T-helper 2 cell (primary cell): ENCODE data around the gene GNG7.
"Not testable (repeated sequence)": the region's sequence is repeated elsewhere in the genome, so short reads cannot be mapped to it uniquely, and the experiment has no call there.

Experiments
- DNase-seq, 5 experiments: peaks; one replicate each; pipeline versions ENCODE4 v3.0.0 to v3.0.0-alpha.2; 2012 to 2022

GNG7 gene

DNA sequence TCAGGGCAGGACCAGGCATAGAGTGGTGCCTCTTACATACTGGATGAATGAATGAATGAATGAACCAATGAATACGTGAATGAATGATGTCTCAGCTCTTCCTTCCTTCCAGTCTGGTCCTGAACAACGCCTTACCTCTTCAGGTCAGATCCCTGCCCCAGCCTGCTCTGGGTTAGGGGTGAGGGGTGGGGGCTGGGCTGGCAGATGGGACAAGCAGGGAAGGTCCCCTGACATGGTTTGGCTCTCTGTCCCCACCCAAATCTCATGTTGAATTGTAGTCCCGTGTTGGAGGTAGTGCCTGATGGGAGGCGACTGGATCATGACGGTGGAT is 9.3 kb upstream of the GNG7 start:
- DNase-seq: no peak

DNA sequence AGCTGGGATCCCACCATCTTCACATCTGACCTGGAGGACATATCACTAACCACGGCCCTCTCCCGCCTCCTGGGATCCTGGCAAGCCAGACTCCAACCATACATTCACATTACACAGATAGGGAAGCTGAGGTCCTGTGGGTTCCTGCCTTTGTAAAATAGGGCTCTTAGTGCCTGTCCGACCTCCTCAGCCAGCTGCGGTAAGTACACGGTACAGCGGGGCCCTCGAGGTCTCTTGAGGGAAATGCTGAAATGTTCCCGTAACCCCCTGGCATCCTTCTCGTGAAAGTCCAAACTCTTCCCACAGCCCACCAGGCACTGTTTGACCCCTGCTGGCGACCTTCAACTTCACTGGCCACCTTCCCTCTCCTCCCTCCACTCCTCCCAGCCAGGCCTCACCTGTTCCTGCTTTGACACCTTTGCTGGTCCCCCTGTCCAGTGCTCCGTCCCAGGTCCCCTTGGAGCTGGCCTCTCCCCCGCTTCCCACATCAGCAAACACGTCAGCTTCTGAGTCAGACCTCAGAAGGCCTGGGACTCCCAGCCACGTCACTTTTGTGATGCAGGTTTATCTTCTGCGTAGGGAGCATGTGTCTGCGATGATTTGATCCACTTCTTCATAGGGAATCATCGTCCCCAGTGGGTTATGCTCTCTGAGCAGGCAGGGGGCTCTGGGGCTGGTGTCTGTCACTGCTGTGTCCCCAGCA is 8.8 kb upstream of the GNG7 start:
- DNase-seq: no peak

DNA sequence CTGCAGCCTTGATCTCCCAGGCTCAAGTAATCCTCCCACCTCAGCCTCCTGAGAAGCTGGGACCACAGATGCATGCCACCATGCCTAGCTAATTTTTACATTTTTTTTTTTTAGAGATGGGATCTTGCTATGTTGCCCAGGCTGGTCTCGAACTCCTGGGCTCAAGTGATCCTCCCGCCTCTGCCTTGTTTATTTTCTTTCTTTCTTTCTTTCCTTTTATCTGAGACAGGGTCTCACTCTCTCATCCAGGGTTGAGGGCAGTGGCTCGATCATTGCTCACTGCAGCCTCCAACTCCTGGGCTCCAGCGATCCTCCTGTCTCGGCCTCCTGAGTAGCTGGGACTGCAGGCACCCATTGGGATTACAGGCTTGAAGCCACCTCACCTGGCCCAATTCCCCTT is 3.8 kb upstream of the GNG7 start:
- no peak for DNase-seq

DNA sequence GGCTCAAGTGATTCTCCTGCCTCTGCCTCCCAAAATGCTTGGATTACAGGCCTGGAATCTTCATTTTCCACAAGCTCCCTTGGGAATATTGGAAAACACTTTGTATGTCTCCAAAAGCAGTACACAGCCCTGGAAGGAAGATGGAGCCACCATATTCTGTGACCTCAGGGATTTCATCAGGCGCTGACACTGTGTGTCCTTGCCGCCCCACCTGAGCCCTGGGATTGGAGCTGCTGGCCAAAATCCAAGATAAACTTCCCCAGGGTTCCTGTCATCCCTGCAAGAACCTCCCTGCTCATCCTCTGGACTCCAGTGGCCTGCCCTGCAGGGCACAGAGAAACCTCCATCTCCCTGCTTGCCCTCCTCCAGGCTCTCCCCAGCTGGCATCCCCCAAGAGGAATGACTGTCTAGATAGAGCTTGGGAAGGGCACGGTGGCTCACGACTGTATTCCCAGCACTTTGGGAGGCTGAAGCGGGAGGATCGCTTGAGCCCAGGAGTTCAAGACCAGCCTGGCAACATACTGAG is 1.3 kb upstream of the GNG7 start:
- no peak for DNase-seq

DNA sequence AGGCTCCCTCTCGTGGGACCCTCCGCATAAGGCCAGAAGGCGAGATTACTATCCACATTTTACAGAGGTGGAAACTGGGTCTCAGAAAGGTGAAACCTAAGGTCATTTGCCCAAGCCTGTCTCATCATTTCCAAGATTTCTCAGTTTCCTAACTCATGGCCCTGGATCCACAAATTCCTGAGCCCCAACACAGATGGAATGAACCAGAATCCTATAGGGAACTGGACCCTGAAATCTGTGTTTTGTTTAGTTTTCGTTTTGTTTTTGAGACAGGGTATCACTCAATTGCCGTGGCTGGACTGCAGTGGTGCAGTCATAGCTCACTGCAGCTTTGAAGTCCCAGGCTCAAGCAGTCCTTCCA is 563 bp upstream of the GNG7 start:
- DNase-seq: no peak

DNA sequence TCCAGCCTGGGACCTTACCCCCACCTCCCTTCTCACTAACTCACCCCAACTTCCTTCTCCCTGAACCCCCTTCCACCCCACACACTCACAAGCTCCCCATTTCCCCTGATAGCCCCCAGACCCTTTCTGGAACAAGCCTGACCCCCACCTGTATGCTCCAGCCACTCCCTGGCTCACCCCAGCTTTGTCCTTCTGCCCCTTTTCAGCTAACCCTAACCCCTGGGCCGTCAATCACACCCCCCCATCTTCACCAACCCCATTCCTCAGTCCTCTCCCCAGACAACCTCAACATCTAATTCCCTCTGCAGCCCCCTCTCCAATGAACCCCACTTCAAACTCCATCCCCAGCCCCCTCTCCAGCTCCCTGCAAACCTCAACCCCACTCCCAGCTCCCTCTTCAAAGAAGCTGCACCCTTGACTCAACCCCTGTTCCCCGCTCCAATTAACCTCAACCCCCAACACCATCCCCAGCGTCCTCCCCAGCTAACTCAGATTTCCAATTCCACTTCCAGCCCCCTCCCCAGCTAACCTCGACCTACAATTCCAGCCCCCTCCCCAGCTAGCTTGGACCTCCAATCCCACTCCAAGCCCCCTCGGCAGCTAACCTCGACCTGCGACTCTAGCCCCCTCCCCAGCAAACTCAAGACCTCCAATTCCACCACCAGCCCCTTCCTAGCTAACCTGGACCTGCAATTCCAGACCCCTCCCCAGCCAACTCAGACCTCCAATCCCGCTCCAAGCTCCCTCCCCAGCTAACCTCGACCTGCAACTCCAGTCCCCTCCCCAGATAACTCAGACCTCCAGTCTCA is 929 bp downstream of the GNG7 start:
- no peak for DNase-seq

DNA sequence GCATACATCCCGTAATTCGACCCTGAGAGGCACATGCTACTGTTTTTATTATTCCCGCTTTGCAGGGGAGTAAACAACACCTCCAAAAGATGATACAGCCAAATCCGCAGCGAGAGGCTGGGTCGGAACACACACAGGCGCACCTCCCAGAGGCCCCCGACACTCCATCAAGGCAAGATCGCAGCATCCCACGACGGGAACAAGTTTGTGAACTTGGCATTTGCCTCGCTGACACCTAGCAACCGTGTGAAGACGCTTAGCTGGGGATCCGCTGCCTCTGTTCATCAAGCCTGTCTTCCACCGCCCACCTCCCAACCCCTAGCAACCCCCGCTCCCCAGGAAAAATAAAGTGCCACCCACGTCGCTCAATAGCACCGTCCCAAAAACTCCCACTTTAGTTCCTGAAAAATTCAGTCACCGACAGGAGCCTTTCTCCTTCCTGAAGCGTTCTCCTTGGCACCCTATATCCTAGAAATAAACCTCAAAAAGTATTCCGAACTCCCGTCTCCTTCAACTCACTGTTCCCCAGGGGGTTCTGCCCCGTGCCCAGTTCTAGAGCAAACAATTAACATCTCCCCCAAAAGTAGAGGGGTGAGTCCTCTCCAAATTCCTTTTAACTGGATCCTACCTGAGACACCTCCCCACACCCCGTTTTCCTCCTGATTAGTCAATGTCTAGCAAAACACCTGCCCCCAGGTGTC is 1.7 kb downstream of the GNG7 start:
- DNase-seq: no peak

DNA sequence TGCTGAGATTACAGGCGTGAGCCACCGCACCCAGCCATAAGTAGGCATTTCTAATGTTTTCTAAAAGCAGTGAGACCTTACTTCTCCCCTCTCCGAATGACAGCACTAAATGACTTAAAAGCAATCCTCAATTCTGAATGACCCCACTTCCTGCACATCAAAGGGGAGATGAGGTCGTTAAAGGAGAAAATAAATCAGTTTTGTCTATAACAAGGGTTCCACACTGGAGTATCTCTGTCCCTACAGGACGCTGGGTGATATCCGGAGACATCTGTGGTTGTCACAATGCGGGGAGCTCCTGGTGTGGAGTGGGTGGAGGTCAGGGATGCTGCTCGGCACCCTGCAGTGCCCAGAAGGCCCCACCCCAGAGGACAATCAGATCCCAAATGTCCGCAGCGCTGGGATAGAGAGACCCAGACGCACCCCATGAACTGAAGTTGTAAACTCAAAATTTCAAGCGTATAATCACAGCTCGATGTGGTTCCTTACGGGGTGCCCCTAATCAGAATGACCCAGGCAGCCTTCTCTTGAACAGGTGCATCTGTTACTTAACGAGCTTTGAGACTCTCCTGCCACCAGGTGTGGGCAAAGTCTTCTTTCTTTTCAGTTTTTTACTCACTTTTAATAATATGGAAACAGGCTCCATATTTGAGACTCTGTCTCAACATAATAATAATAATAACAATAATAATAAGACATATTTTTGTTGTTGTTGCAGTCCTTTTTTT is 2.9 kb downstream of the GNG7 start:
- DNase-seq: no peak

DNA sequence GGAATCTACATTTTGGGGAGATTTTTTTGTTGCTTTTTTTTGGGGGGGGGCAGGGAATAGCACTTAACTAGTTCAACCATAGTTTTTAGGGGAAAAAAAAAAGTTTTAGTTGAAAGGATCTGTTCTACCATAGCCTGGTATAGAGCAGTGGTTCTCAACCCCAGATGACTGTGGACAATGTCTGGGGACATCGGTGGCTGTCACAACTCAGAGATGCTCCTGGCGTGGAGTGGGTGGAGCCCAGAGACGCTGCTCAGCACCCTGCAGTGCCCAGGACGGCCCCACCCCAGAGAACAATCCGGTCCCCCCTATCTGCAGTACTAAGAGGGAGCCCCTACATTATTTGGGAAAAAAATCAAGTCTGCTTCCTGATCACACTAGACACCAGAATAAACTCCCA is 8.3 kb downstream of the GNG7 start:
- DNase-seq: no peak

DNA sequence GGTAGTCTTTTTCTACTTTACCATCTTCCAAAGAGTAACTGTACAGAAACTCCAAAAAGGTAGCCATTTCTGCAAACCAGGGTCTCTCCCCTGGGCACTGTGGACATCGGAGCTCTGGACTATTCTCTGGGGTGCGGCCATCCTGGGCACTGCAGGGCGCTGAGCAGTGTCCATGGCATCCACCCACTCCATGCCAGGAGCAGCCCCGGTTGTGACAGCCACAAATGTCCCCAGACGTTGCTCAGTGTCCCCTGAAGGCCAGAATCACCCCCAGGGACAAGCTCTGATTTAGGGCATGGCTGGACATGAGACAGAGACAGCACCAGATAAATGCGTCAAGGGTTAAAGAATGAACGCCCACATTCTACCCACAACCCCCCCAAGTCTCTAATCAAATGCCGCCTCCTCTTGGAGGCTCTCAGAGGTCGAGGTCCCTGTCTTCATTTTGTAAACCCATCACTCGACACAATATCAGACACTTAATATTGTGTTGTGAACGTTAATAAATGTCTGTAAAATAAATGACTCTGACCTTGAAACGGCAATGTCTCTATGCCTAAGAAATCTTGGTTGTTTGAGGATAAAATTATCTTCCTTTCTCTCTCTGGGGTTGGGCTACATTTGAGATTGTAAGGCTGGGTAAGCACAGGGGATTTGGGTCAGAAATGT is 8.9 kb downstream of the GNG7 start:
- DNase-seq: no peak

DNA sequence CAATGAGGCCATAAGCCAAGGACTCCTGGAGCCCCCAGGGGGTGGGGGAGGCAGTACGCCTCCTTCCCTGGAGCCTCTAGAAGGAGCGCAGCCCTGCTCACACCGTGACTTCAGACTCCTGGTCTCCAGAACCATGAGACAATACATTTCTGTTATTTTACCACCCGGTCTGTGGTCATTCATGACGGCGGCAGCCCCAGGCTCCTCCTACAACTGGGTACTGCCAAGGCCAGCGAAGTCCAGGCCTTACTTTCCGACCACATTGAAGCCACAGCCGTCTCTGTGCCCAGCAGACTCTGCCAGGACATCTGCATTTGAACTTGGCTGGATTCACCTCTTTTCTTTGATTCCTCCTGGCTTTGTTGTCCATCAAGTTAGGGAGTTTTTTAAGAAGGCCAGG is 10.5 kb downstream of the GNG7 start:
- no peak for DNase-seq

DNA sequence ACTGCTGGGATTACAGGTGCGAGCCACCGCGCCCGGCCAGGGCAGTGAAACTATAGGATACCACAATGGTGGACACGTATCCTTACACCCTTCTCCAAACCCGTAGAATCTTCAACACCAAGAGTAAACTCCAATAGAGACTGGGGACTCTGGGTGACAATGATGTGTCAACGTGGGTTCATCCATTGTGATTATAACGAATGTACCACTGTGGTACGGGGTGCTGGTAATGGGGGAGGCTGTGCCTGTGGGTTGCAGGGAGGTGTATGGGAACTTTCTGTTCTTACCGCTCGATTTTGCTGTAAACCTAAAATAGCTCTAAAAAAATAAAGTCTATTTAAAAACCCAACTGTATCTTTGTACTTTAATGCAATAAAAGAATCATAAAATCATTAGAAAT is 11.6 kb downstream of the GNG7 start:
- DNase-seq: no peak

DNA sequence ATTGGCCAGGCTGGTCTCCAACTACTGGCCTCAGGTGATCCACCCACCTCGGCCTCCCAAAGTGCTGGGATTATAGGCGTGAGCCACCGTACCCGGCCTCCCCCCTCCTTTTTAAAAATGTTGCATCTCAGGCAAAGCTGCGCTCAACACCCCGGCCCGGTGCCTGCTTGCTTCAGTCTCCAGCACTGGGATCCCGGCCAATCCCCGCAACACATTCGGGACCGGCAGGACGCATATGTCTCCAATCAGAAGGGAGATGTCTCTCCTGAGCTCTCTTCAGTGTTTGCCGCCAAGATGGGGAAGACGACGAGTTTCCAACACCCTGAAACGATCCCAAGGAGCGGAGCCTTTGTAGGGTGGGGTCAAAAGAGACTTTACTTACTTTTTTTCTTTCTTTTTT is 16.1 kb downstream of the GNG7 start:
- no peak for DNase-seq

DNA sequence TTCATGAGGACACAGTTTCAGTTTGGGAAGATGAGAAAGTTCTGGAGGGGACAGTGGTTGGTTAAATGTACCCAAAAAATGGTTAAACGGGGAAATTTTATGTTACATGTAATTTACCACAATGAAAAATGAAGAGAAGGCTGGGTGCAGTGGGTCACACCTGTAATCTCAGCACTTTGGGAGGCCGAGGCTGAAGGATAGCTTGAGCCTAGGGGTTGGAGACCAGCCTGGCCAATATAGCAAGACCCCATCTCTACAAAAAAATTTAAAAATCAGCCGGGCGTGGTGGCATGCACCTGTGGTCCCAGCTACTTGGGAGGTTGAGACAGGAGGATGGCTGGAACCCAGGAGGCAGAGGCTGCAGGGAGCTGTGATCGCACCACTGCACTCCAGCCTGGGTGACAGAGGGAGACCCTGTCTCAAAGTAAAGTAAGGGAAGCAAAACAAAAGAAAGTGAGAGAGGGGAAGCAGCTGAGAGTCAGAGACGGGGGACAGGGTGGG is 17.2 kb downstream of the GNG7 start:
- DNase-seq: no peak

DNA sequence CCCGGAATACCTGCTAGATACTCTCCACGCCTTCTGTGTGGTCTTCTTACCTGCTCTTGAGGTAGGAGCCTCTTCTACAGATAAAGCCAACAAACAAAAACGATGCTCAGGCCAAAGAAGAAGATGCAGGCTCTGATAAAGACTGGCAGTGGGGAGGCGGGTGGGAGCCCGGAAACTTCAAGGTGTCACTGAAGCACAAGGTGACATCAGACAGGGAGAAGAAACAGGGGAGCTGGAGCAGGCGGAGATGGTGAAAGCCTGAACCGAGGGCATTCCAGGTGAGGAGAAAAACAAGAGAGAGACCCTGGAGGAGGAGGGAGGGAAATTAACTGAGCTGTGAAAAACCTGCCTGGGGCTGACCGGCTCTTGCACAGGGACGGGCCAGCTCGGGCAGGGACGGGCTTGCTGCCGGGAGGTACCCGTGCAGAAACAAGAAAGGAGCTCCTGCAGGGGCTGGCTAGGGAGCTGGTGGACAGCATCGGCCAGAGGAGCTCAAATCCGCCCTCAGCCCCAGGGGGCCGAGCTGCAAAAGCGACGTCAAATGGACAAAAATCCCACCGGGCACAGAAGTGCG is 19.0 kb downstream of the GNG7 start:
- DNase-seq: no peak

DNA sequence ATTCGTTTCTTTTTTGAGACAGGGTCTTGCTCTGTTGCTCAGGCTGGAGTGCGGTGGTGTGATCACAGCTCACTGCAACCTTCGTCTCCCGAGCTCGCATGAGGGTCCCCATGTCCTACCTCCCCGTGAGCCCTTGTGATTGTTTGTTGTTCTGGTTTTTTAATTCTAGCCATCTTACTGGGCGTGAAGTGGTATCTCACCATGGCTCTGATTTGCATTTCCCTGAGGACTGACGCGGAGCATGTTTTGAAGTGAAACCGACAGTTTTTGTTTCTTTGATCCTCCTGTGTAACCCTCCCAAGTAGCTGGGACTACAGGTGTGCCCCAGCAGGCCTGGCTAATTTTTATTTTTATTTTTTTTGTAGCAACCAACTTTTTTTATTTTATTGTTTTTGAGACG is 21.7 kb downstream of the GNG7 start:
- DNase-seq: no peak

DNA sequence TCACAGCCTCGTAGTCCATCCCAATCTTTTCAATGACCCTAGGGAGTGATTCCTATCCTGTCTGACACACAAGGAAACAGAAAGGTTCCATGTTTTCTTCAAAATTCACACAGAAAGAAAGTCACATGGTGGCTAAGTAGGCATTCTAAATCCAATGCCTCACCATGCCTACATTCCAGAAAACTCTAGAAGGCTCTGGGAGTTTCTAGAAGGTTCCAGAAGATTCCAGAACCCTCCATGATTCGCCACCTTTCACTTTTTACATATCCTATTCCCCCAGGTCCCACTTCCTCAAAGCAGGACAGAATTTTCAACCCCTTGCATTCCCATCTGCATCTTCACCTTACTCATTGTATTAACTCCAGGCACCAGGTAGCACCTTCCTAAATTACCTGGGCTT is 23.1 kb downstream of the GNG7 start:
- no peak for DNase-seq

DNA sequence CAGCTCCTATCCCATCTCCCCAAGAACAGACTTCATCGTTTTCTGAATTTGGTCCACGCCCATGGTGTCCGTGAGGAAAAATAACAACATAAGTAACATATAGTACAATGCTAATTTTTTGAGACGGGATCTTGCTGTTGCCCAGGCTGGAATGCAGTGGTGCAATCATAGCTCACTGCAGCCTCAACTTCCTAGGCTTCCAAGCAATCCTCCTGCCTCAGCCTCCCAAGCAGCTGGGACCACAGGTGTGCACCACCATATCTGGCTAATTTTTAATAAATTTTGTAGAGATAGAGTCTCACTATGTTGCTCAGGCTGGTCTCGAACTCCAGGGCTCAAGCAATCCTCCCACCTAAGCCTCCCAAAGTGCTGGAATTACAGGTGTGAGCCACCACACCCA is 23.5 kb downstream of the GNG7 start:
- not testable (repeated sequence) for DNase-seq

DNA sequence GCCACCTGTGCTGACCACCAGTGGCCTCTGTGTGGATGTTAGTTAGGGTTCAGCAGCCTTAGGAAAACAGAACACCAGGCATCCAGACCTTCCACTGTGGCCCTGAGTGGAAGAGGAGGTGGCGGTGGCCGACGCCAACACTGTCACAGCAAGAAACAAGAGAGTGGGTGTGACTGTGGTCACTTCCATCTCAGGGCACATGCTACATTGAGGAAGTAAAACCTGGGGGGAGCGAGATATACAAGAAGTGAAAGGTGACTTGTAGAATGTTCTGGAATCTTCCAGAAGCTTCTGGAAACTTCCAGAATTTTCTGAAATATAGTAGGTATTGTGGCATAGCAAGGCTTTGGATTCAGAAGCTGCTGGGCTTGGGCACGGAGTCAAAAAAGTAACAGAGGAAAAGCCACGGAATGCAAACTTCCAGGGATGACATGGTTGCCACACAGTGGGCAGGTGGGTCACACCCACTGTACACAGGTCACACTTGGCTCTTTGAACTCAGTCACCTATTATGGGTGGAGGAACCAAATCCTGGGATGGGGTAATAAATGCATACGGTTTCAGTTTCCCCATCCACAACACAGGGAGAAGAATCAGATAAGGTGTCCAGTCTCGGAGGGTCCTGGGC is 24.3 kb downstream of the GNG7 start:
- no peak for DNase-seq

DNA sequence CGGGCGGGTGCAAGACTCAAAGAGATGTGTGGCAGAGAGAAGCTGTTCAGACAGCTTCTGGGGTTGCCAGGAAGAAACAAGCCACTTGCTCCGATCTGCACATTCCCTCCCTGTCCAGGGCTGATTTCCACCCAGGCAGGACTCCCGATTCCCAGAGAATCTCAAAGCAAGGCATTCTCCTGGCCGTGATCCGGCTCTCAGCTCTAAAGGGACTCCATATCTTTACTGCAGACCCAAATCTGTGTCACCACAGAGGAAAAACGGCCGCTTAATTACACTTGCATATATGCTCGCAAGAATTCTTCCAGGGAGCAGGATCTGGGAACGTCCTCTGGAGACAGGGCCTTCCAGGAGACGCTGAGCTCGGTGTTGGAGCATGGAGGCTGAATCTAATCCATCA is 25.7 kb downstream of the GNG7 start:
- no peak for DNase-seq

DNA sequence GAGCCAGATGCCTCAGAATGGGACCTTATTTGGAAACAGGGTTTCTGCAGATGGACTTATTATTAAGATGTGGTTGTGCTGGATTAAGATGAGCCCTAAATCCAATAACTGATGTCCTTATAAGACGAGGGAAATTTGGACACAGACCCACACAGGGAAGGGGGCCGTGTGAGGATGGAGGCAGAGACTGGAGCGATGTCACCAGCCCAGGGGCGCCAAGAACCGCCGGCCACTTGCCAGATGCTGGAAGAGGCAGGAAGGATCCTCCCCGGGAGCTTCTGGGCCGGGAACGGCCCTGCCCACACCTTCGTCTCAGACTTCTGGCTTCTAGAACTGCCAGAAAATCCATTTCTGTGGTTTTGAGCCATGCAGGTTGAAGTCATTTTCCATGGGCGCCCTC is 26.6 kb downstream of the GNG7 start:
- no peak for DNase-seq

DNA sequence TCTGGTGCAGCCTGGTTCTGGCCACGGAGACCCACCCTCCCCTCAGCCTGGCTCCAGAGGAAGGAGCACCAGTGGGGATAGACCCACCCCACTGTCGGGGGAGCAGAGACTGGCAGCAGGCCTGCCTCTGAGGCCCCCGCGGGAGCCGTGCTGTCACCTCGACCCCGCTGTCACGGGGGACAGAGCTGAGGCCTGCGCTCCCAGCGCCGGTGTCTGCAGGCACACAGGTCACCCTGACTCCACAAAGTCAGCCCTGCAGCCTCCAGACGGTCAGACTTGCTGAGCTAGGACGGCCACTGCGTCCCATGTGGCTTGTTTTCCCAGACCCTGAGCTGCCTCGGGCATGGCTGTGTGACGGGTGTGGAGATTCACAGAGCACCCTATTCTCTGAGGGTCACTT is 32.3 kb downstream of the GNG7 start:
- DNase-seq: no peak
